Cerebellar nuclear complex (tissue), 1 donor: ENCODE data around the gene DYNC1I2.
A peak's percentile ranks its signal among the peaks of the same experiment; 100 is the strongest.
"Not testable (repeated sequence)": the region's sequence is repeated elsewhere in the genome, so short reads cannot be mapped to it uniquely, and the experiment has no call there.

Experiments used
- DNase-seq, 2 experiments: peaks; one replicate each; lab custom pipeline; 2025; lab: John Stamatoyannopoulos, UW

Gene DYNC1I2

GRCh38 chr2:171718720-171719119 lies 31.5 kb downstream of the DYNC1I2 start:
- DNase-seq = no peak

DNA sequence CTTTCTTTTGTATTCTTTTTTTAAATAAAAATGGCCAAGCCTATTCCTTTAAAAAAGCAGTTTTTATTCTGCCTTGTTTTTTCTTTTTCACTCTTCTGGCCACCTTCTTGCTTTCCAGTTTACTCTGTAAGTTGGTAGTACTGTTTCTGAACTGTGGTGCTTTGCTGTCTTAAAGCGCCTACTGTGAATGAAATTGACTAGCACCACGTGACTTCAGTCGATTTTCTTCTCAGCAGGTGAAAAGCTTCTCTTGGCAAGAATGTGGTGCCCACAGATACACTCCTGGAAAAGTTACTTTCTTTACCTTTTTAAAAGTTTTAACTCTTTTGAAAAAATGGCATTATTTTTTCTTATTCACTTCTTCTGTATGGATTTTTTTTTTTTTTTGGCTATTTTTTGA lies 32.4 kb downstream of the DYNC1I2 start:
- DNase-seq = no peak

GRCh38 chr2:171723716-171724683 lies 36.7 kb downstream of the DYNC1I2 start:
- DNase-seq = peak in 1 of 2 experiments; percentile 23

GRCh38 chr2:171726847-171727450 lies 39.7 kb downstream of the DYNC1I2 start:
- no peak for DNase-seq

DNA sequence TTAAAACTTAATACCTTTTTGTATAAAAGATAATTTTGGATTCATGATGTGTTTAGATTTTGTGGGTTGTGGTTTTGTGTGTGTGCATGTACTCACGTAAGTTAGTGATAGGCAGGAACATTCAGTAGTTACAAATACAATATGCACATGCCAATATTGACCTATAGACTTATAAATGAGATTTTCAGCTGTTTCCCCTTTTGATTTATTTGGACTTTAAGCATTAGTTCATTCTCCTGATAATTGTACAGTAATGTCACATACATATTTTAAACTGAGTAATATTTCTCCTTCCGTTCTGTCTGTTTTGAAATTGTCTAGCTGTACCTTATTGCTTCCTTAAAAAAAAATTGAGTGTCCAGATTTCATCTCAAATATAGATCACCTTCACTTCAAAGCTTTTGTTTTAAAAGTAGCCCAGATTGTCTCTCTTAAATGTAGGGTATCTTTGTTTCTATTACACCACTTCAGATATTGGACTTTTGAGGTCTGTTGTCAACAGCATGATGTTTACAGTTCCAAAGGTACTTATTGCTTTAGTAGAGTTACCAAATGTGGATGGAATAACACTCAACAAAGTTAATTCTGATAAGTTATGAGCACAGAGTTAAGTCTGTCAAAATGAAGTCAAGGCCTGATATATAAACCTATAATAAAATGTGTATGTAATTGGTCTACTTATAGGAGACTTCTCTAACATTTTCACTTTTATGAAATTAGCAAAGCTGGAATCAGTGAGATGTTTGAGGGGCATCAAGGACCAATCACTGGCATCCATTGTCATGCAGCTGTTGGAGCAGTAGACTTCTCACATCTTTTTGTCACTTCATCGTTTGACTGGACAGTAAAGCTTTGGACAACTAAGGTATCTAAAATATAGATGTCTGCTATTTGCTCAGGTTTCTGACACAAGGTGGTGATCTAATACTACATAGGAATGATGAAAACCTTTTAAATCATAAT lies 42.0 kb downstream of the DYNC1I2 start:
- no peak for DNase-seq

DNA sequence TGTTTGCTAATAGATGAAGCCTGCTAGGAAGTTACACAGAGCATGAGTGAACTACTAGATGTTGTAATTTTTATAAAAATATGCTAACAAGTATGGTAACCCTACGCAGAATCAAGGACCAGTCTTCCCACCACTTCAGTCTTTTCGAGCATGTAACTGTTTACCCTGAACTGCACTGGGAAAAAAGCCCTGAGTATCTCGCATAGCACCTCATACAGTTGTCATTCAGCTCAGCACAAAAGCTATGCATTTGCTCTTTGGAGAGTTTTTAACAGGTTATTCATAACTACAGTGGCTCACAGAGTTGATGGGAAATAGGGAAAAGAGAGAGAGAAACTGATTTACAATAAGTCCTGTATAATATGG lies 42.7 kb downstream of the DYNC1I2 start:
- DNase-seq = no peak

DNA sequence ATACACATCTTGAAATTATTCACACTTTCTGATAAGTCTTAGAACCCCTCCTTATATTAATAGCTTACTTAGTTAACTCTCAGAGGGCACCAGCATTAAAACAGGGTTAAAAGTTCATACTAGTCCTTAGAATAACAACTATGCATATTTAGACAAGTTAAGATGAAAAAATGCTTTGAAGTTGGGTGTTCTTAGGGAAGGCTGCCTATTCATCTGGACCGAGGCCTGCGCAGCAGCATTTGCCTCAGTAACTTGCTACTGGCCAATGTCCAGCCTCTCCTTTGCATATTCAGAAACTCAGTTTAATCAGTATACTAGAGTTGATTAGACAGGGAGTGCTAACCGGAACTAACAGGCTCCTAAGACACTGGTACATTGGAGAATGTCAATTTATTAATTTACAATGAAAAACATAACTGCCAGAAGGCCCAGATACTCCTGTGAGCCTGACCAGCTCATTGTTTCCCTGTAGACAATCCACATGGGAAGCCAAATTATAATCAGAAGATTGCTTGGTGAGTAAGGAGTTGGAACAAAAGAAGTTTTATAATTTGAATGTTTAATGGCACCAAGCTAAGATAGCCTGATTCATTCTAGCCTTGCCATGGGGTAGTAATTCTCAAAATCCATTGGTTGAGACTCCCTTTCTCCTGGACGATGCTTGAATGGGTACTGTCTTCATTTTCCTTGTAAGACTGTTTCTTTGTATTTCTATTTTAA lies 48.9 kb downstream of the DYNC1I2 start:
- no peak for DNase-seq

DNA sequence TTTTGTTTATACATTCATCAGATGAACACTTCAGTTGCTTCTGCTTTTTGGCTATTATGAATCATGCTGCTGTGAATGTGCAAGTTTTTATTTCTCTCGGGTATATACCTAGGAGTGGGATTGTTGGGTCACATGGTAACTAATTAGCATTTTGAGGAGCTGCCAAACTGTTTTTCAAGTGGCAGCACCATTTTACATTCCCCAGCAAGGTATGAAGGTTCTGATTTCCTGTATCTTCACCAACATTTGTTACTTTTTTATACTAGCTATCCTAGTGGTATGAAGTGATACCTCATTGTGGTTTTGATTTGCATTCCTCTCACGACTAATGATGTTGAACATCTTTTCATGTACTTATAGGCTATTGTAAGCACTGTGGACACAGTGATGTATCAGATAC lies 53.9 kb downstream of the DYNC1I2 start:
- no peak for DNase-seq

GRCh38 chr2:171742760-171743159 lies 55.5 kb downstream of the DYNC1I2 start:
- DNase-seq = no peak

GRCh38 chr2:171745141-171745540 lies 57.9 kb downstream of the DYNC1I2 start:
- DNase-seq = no peak

DNA sequence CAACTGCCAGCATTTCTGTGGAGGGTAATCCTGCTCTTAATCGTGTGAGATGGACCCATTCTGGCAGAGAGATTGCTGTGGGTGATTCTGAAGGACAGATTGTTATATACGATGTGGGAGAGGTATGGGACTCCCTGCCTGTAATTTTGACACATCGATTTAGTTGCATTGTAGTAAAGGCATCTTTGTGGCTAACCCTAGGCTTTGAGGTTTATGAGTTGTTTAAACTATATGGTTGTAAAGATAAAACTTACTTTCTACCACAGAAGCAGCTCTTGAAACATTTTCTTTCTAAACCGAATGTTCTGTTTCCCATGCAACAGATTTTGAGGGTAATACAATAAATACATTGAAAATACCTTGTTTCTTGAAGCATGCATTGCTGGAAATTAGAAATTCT lies 58.5 kb downstream of the DYNC1I2 start:
- DNase-seq = no peak

- no peak for DNase-seq
Observed at GRCh38 chr2:171747371-171747770, 60.1 kb downstream of the DYNC1I2 start.

DNA sequence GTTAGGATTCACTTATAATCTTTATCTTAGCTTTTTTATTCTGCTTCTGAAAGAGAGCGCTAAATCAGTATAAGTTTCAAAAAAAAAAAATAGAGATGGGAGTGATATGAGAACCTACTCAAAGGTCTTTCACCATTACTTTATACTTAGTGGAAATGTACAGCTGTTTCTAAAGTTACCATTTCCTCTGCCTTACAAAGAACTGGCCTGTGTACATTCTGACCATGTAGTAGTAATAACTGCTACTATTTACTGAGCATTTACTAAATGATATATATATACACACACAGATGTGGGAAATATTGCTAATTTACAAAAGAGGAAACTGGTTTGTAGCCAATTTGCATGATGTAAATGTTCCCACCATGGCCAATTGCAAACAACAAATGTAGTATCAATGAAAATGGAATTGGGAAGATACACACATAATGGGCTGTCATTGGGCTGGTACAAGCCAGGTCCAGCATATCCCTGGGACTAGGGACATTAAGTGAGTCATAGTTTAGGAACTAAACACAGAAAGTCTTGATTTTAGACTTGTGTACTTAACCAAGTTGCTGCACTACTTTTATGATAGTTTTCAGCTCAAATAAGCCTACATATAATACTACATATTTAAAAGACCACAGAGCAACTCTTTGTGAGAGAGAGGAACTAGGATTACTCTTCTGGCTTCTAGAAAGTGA lies 67.1 kb downstream of the DYNC1I2 start:
- DNase-seq = no peak

DNA sequence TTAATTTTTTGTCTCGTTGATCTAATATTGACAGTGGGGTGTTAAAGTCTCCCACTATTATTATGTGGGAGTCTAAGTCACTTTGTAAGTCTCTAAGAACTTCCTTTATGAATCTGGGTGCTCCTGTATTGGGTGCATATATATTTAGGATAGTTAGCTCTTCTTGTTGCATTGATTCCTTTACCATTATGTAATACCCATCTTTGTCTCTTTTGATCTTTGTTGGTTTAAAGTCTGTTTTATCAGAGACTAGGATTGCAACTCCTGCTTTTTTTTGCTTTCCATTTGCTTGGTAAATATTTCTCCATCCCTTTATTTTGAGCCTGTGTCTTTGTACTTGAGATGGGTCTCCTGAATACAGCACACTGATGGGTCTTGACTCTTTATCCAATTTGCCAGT lies 71.5 kb downstream of the DYNC1I2 start:
- not testable (repeated sequence) for DNase-seq

- DNase-seq = not testable (repeated sequence)
Observed at GRCh38 chr2:171761176-171761575, 73.9 kb downstream of the DYNC1I2 start.

DNA sequence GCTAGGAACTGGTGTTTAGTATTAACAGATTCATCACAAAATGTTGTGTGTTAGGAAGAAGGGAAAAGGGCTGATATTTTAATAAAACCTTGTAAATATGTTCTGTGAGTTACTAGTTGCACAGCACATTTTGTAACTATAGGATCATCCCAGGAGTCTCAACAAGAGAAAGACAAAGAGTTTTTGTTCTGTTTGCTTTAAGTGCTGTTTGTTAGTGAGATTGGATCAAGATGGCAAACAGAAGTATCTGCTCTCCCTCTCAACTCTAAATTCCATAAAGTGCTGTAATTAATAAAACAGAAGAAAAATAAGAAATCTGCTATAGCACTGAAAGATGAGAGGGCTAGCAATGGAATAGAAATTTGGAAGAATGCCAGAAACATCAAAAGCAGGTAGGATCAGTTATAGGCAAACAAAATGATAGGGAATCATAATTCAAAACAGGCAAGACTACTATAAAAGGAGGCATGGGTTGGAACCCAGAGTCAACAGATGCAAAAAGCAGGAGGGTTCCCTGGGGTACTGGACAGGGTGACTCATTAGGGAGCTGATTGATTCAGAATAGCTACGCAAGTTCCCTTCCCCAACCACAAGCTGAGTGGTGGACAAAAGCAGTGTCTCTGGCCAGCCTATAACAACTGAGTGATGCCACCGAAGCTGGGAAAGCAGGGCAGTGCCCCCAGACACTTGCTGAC lies 75.8 kb downstream of the DYNC1I2 start:
- DNase-seq = no peak

GRCh38 chr2:171763602-171764001 lies 76.3 kb downstream of the DYNC1I2 start:
- no peak for DNase-seq

DNA sequence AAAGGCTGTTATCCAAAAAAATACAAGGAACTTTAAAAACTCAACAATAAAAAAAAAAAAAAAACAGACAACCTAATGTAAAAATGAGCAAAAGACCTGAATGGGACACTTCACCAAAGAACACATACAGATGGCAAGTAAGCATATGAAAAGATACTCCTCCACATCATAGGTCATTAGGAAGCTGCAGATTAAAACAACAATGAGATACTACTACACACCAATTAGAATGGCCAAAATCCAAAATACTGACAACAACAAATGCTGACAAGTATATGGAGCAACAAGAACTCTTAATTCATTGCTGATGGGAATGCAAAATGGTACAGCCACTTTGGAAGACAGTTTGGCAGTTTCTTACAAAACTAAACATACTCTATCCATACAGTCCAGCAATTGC lies 84.2 kb downstream of the DYNC1I2 start:
- no peak for DNase-seq

DNA sequence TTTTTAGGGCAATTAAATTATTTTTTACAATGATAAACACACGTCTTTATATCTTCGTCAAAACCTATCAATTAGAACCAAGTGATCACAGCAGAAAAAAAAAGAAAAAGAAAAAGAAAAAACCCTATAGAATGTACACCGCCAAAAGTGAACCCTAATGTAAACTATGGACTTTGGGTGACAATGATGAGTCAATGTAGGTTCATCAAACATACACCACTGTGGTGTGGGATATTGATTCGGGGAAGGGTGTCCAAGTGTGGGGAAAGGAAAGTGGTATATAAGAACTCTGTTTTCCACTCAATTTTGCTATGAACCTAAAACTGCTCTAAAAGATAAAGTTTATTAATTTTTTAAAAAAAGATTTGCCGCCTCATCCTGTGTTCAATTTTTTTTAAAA lies 85.1 kb downstream of the DYNC1I2 start:
- DNase-seq = no peak

DNA sequence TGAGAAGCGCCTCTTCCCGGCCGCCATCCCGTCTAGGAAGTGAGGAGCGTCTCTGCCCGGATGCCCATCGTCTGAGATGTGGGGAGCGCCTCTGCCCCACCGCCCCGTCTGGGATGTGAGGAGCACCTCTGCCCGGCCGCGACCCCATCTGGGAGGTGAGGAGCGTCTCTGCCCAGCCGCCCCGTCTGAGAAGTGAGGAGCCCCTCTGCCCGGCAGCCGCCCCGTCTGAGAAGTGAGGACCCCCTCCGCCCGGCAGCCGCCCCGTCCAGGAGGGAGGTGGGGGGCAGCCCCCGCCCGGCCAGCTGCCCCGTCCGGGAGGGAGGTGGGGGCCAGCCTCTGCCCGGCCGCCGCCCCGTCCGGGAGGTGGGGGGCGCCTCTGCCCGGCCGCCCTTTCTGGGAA lies 87.3 kb downstream of the DYNC1I2 start:
- DNase-seq = not testable (repeated sequence)
